GM11168 (cell line): Measurements from ENCODE around the gene SOCS3.
"Not testable (repeated sequence)": the region's sequence is repeated elsewhere in the genome, so short reads cannot be mapped to it uniquely, and the experiment has no call there.

Experiments used
- in situ Hi-C: fragments of 300-500 bp; cut with MboI; formaldehyde crosslinking; loops from one replicate; pipeline ENCODE4 v1.12.0; 2022; ENCODE audit warnings: low sequenced_read_pairs; ENCODE audit not compliant: unreplicated experiment

The SOCS3 gene

DNA sequence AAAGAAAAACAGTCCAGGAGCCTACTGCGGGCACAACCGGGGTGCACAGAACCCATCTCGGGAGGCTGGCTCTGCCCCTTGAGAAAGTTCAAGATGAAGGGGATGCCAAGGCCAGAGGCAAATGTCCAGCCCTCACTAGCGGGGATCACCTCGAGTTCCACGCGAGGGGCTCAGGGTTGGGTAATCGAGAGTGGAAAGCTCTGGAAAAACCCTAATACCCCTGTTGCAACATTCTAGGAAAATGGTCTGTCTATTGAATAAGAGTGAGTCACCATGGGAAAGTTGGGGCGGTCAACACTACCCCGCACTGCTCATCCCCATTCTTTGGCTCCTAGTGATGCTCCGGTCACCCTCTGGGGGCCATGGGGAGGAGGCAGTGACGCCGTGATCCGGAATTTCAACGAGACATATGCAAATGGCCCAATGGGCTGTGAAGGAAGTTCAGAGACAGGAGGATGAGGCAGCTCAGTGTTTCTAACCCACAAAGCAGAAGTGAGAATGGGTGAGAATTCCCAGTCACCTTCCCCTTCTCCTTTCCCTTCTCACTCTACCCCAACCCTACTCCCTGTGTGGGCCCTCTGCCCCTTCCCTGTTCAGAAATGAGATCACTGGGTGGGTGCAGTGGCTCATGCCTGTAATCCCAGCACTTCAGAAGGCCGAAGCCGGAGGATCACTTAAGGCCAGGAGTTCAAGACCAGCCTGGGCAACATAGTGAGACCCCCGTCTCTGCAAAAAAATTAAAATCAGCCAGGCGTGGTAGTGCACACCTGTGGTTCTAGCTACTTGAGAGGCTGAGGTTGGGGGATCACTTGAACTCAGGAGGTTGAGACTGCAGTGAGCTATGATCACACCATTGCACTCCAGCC is 22.4 kb downstream of the SOCS3 start:
- in situ Hi-C loops, result no loop called here

DNA sequence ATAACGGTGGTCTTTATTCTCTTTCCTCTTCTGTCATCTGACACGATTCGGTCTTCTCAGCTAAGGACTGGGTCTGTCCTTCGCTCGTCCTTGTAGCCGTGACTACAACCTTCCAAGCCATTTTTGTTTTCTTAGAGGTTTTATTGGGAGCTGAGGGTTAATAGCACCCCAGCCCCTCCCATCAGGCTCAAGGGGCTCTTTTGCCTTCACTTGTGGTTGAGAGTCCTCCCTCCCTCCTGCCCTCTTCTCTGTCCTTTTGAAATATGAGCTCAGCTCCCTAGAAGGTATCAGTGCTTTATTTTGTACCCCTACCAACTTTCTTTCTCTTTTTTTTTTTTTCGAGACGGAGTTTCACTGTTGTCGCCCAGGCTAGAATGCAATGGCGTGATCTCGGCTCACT is 24.7 kb downstream of the SOCS3 start:
- in situ Hi-C loops, result no loop called here

DNA sequence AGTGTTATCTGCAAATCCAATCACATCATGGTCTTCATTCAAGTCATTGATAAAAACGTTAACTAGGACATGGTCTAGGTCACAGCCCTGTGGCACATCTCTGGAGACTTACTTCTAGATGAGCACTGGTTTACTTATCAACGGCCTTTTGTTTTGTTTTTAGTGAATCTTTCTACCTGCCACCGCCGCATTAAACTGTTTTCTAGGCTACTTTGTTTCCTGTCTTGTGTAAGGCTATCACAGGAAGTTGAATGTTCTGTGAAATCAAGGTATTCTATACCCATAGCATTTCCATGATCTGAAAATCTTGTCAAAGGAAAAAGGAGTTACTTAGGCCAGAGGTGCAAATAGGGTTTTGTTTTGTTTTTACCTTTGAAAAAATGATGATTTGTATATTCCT is 26.9 kb downstream of the SOCS3 start:
- in situ Hi-C loops, result no loop called here

DNA sequence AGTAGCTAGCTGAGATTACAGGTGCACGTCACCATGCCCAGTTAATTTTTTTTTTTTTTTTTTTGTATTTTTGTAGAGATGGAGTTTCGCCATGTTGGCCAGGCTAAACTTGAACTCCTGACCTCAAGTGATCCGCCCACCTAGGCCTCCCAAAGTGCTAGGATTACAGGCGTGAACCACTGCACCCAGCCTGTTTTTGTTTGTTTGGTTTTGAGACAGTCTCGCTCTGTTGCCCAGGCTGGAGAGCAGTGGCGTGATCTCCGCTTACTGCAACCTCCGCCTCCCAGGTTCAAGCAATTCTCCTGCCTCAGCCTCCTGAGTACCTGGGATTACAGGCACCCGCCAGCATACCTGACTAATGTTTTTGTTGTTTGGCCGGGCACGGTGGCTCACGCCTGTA is 28.5 kb downstream of the SOCS3 start:
- in situ Hi-C loops, result not testable (repeated sequence)

DNA sequence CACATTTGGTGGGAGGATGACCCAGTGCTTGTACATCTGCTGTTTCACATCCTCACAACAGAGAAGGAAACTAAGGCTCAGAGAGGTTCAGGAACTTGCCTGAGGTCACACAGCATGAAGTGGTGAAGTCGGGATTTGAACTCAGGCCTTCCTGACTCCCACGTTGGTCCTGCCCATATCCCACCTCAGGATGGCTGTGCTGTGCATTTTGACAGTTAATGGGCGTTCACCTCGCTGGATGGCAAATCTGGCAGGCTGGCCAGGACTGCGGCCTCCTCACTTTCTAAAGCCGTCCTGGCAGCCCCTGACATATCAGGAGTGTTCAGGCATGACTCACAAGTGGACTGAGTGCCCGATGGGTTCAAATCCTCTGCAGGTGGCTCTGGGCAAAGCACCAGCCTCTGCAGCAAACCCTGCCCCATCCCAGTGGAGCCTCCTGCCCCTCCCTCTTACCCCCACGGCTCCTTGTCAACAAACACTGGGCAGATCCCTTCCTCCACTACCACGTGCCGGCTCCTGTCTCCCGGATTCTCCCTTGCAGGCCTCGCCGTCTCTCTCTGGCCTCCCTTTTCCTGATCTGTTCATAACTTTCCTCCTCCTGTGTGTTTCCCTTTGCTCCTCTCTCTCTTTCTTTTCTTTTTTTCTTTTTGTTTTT is 29.2 kb downstream of the SOCS3 start:
- in situ Hi-C loops, result no loop called here

DNA sequence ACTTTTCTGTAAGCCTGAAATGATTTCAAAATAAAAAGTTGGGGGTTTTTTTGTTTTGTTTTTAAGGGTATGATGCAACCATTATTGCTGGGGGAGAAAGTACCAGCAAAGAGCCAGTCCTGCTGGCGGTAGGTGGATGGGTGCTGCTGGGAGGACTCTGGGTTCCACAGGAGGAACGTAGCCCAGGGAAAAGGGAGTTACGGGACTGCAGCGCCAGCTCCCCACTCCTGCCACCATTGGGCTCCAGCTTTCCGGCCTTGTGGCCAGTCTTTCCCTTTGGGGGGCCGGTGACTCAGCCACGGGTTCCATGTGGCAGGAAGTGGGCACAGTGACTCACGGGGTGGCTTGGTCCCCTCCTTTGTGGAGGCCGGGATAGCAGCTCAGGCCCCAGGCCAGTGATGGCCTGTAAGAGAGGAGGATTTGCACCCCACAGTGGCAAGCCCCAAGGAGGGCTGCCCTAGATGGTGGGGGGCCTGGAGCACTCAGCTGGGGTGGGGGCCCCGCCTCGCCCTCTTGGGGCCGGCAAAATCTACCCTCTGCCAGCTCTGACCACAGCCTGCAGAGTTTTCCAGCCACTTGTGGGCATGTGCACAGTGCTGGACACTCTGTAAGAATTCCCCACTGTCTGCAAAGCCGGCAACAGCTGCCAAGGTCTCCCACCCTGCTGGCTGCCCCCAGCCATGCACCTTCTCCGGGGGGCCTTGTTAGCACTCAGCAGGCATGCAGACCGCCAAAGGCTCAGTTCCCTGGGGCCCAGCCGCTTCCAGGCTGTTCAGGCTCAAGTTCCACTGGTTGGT is 30.4 kb downstream of the SOCS3 start:
- in situ Hi-C loops, result no loop called here

DNA sequence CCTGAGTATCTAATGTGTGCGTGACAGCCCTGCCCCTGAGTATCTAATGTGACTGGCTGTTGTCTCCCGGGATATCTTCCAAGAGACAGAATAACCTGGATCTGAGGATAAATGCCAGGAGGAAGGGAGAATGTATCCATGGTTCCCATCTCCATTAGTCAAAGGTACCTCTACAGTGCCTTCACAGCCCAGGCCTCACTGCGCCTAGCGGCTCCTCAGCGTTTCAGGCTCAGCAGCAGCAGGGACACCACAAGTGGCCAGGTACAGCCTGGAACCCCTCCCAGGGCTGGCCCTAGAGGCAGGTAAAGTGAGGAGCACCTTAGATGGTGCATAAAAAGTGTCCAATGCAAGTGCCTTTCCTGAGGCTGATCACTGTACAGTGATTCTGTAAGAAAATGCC is 32.0 kb downstream of the SOCS3 start:
- in situ Hi-C loops, result no loop called here

DNA sequence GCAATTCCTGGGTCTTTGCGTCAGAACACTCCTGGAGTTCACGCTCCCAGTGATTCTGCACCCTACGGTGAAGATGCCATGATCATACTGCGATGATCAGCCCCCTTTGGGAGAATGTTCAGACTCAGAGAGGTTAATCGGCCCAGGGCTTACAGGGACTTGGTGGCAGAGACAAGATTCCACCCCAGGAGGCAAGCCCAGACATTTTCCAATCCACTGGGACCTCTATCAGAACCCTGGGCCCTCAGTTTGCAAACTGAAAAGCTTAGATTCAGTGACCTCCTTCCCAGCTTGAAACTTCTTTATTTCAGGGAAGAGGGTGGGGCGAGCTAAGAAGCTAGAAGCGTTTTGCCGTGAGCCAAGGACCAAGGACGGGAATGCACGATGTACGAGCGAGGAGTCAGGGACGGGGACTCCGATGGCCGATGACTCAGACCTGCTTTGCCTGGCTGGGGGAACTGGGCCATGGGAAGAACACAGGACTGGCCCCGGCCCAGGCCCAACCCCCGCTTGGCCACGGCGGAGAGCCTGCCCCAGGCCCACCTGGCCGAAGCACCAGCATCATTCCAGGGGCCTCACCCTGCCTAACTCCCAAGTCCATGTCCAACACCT is 34.7 kb downstream of the SOCS3 start:
- in situ Hi-C loops, result no loop called here

DNA sequence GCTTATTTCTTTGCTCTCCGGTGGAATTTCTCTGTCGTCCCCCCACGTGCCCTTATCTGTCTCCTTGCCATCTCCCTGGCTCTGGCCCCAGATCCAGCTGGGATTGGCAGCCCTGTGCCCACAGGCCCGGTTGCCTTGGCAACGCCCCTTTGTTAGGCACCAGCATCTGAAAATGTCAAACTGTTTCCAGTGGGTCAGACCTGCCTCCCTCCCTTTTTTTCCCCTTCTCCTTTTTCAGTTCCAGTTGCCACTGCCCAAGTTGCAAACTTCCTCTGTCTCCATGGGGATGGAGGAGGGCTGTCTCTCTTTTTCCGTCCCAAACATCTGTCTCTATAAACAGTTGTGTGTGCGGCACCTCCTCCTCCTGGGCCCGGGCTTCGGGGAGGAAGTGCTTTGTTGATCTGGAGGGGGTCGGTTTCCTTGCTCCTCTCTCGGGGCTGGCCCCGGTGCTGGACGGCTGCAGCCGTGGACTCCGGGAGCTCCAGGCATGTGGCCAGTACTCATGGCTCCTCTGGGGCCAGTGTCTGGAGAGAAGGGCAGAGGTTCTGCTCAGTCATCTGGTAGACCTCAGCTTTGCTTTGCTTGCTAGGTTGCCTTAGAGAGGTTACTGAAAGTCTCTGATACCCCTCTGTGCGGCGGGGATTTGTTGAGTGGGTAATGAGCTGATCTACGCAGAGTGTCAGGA is 35.3 kb downstream of the SOCS3 start:
- in situ Hi-C loops, result no loop called here

DNA sequence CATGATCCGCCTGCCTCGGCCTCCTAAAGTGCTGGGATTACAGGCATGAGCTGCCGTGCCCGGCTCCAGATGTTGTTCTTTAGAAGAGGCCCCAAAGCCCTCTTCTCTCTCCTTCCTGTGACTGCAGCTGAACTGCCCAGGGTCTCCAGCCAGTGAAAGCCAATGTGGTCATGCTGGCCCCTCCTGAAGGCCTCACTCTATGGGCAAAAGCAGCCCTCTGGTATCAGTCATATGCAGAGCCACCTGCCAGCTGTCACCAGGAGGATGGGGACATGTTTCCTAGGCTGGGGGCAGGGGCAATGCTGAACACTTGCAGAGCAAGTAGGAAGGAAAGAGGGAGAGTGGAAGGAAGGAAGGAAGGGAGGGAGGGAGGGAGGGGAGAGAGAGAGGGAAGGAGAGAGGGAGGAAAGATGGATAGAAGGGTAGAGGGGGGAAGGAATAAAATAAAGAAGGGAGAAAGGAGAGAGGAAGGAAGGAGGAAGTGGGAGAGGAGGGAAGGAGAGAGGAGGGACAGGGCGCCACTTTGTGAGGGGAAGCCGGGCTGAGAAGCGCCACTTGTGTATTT is 36.0 kb downstream of the SOCS3 start:
- in situ Hi-C loops, result no loop called here

DNA sequence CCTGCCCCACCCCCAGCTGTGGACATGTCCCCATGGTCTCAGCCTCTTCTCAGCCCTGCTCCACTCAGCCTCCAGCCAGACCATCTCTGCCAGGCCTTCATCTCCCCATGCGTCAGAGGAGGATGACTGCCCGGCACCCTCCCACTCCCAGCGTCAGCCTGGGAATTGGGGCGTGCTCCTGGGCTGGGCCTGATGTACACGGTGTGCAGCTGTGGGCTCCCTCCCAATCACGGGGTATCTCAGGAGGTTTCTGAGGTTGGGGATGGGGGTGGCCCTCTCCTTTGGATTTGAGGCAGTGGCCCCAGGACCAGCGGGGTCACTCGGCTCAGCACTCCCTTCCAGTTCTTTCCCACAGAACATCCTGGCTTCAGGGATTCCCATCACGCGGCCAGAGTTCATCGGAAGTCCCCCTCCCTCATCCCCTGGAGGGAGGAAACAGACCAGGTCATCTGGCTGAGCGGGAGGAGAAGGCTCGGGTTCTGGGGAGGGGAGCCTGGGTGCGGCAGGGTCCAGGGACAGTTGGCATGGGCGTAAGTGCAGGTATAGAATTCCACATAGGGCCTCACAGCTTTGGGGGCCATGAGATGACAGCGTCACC is 36.9 kb downstream of the SOCS3 start:
- in situ Hi-C loops, result no loop called here

DNA sequence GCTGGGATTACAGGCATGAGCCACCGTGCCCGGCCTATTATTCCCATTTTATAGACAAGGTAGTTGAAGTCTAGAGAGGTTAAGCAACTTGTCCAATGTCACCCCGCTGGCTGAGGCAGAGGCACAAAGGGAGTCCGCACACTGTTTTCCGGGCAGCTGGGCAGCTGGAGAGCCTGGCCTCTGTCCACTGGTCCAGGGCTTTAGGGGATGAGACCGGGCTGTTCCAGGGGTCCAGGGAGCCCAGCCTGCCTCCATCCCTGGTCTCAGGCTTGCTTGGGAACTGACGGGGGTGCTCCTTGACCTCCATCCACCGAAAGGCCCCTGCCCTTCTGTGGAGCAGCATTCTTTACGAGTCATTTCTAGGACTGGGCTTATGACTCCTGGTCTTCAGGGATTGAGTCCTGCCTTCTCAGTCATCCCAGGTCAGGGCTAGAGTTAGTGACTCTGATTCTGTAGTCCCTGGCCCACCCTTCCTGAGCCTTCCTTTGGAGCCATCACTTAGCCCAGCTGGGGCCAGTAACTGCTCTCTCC is 37.5 kb downstream of the SOCS3 start:
- in situ Hi-C loops, result no loop called here

DNA sequence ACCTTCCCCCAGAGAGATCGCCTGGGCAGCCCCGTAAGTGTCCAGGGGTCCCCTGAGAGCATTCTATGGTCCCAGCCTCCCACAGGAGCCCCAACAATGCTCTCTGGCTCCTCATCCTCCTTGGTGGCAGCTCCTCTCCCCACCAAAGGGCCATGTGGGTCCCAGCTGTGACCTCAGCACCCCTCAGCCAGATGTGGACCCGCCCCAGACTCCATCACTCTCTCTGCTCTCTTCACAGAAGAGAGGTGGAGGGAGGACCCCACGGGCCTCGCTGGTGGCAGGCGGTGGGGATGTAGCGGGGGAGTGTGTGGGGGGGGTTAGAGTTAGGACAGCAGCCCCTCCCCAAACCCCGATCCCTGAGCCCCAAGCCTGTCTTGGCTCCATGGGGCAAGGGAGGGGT is 41.0 kb downstream of the SOCS3 start:
- in situ Hi-C loops, result no loop called here

DNA sequence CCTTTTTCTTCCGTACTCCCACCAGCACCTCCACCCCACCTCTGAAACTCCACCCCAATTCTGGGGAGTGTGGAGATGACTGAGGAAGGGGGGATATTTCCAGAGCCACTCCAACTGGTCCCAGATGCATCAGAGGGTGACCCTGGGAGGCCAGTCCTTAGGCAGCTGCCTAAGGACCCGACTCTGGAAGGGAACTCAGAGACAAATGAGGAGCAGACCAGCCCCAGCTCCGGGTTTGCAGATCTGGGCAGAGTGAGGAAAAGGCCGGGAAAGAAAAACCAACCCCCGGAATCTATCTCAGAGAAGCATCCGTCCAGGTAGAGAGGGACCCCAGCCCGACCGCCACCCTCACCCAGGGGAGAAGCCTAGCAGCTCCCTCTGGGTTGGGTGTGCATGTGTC is 41.5 kb downstream of the SOCS3 start:
- in situ Hi-C loops, result no loop called here

DNA sequence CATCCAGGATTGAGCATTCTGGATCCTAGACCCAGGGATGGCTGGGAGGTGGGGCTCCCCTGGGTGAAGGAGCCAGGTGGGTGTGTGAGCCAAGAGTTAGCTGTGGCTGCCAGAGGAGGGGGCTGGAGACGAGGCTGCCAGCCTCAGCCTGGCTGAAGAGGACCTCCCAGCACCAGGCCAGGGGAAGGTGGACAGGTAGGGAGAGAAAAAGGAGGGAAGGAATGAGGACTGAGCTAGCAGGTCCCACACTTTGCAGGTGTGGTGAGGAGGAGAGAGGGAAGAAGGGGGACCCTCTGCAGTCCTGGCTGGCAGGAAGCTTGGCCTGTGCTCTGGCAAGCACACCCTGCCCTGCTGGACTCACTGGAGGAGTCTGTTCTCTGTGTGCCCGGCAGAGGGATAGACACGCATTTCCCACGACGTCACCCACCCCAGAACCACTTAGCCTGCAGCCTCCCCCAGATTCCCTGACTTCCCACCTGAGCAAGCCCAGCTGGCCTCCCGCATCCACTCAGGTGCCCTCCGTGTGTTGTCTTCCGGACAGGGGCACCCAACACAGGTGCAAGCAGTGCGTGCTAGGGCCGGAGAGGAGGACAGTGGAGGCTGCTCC is 42.0 kb downstream of the SOCS3 start:
- in situ Hi-C loops, result no loop called here

DNA sequence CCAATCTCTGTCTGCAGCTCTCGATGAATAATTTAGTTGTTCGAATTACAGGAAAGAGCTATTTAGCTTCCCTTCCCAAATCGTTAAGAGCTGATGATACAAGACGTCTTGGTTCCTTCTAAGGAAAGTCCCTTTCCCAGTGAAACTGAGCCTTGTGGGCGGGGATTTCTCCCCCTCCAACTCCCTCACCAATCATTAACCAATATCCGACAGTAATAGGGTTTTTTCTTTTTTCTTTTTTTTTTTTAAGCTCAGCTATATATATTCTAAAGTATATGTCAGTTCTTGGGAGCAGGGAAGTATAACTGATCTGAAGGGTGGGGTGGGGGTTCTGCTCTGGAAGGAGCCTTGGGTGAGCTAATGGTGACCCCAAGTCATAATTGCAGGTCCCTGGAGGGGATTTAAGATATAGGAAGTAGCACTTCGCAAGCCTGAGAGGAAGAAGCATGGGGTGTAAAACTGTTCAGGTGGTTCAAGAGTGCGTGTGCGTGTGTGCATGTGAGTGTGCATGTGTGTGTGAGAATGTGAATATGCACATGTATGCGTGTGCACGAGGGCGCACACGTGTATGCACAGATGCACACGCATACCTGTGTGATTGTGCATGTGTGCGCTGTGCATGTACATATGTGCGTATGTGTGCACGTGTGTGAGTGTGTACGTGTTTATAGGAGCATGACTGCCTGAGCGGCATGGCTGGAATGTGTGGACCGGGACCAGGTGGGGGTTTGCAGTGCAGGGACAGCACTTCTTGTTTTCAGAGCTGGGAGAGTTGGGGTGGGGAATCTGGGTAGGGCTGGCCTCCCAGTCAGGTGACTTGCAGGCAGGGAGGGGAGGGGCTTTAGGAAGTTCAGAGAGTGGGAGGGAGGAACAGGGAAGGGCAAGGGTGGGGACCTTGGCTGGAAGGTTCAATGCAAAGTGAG is 42.7 kb downstream of the SOCS3 start:
- in situ Hi-C loops, result no loop called here

DNA sequence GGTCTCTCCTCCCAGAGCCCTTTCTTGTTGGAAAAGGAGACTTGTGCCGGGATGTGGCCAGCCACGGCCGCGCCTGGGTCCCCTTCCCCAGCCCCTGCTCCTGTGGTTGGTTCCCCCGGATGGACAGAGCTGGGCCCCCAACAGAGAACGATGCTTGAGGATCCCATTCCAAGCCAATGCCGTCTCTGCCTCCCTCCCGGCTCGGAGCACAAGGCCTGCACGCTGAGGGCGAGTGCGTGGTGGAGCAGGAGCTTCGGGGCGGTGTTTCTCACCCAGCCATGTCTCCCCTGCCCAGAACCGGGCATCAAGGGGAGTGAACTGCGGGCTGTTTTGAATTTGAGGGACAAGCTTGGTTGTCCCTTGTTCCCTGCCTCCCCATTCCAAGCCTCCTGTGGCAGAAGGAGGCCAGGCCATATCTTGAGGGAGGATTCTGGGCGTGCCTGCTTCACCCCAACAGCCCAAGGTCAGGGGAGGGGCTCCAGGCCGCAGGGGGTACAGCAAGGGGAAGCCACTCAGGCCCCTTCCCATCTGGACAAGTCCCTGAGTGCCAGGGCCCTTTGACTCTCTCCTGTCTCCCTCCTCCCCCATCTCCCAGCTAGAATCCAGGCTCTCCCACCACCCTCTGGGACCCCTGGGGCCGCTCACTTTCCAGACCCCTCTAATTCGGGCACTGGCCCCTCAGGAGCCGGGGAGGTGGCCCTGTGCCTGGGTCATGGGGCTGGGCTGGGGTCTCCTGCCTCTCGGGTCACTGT is 43.6 kb downstream of the SOCS3 start:
- in situ Hi-C loops, result no loop called here
